GM12801 (cell line): ENCODE data around the gene TDP1.

Experiments
- CTCF ChIP-seq: IDR thresholded peaks from one replicate; pipeline ENCODE4 v1.5.1; 2011; ENCODE audit warnings: control low read depth; ENCODE audit not compliant: insufficient read length; ENCODE audit errors: extremely low read depth

TDP1 gene

GRCh38 chr14:89924268-89924667, 31.5 kb upstream of the TDP1 start:
- TF ChIP-seq CTCF, result no peak

GRCh38 chr14:89926694-89927093, 29.0 kb upstream of the TDP1 start:
- TF ChIP-seq CTCF, result no peak

GRCh38 chr14:89927186-89927865, 28.4 kb upstream of the TDP1 start:
- no peak for TF ChIP-seq CTCF

GRCh38 chr14:89933002-89933401, 22.7 kb upstream of the TDP1 start:
- no peak for TF ChIP-seq CTCF

GRCh38 chr14:89936654-89937185, 19.0 kb upstream of the TDP1 start:
- TF ChIP-seq CTCF, result no peak

- no peak for TF ChIP-seq CTCF
These were observed 13.8 kb upstream of the TDP1 start for GRCh38 chr14:89941830-89942377.

GRCh38 chr14:89947344-89947743, 8.4 kb upstream of the TDP1 start:
- no peak for TF ChIP-seq CTCF
